HG02642 (cell line): ENCODE measurements around the gene EHF.
"Not testable (repeated sequence)": the region's sequence is repeated elsewhere in the genome, so short reads cannot be mapped to it uniquely, and the experiment has no call there.

Experiments
- ATAC-seq: cut with Tn5 transposase; IDR thresholded peaks from one replicate; pipeline ENCODE4 v1.9.1; 2021; ENCODE audit warnings: mild to moderate bottlenecking; ENCODE audit not compliant: unreplicated experiment, poor library complexity

Gene EHF

GRCh38 chr11:34658071-34659015 lies 37.5 kb downstream of the EHF start:
- ATAC-seq: no peak

- no peak for ATAC-seq
Measured at GRCh38 chr11:34659096-34659733, 38.3 kb downstream of the EHF start.

GRCh38 chr11:34665077-34665835 lies 44.4 kb downstream of the EHF start:
- ATAC-seq: no peak

- no peak for ATAC-seq
Measured at GRCh38 chr11:34667810-34668582, 47.1 kb downstream of the EHF start.

- no peak for ATAC-seq
Measured at GRCh38 chr11:34668583-34669053, 47.7 kb downstream of the EHF start.

- no peak for ATAC-seq
Measured at GRCh38 chr11:34669458-34669857, 48.6 kb downstream of the EHF start.

GRCh38 chr11:34671117-34671516 lies 50.2 kb downstream of the EHF start:
- no peak for ATAC-seq

- ATAC-seq: no peak
Measured at GRCh38 chr11:34671946-34672345, 51.1 kb downstream of the EHF start.

- no peak for ATAC-seq
Measured at GRCh38 chr11:34674038-34674437, 53.1 kb downstream of the EHF start.

GRCh38 chr11:34676227-34676626 lies 55.3 kb downstream of the EHF start:
- no peak for ATAC-seq

GRCh38 chr11:34679681-34680080 lies 58.8 kb downstream of the EHF start:
- no peak for ATAC-seq

GRCh38 chr11:34680206-34680605 lies 59.3 kb downstream of the EHF start:
- ATAC-seq: no peak

- ATAC-seq: no peak
Measured at GRCh38 chr11:34680918-34681586, 60.2 kb downstream of the EHF start.

- no peak for ATAC-seq
Measured at GRCh38 chr11:34682825-34683224, 61.9 kb downstream of the EHF start.

- ATAC-seq: no peak
Measured at GRCh38 chr11:34683396-34683795, 62.5 kb downstream of the EHF start.

GRCh38 chr11:34685864-34686263 lies 65.0 kb downstream of the EHF start:
- no peak for ATAC-seq

- ATAC-seq: not testable (repeated sequence)
Measured at GRCh38 chr11:34692299-34692698, 71.4 kb downstream of the EHF start.

- ATAC-seq: no peak
Measured at GRCh38 chr11:34696862-34697261, 76.0 kb downstream of the EHF start.

- ATAC-seq: no peak
Measured at GRCh38 chr11:34706709-34707461, 86.0 kb downstream of the EHF start.
